Ramos (cell line): ENCODE results near the gene RACGAP1.

Experiments used
- in situ Hi-C: fragments of 300-500 bp; cut with MboI; formaldehyde crosslinking; loops from one replicate; pipeline ENCODE4 v1.14.3; 2022; ENCODE audit warnings: low sequenced_read_pairs; ENCODE audit not compliant: unreplicated experiment

RACGAP1 gene

GRCh38 chr12:50057000-50057841, 31.9 kb upstream of the RACGAP1 start, which contains the start of gene ASIC1:
Gene ASIC1, plus strand, starts transcription at chr12:50057596. Its CDS starts 1,171 bp downstream, at chr12:50058767.
- in situ Hi-C loops: loop anchor here (5.0 kb wide), 1 partner anchor 90 kb away; no protein-coding TSS in a partner anchor

- in situ Hi-C loops: loop anchor here (5.0 kb wide), 1 partner anchor 89 kb away; no protein-coding TSS in a partner anchor
These were observed 31.3 kb upstream of the RACGAP1 start for GRCh38 chr12:50056639-50056976.

- in situ Hi-C loops: loop anchor here (5.0 kb wide), 1 partner anchor 89 kb away; no protein-coding TSS in a partner anchor
These were observed 30.7 kb upstream of the RACGAP1 start for GRCh38 chr12:50055831-50056638.

- in situ Hi-C loops: no loop called here
These were observed 28.3 kb upstream of the RACGAP1 start for GRCh38 chr12:50053583-50053982.

GRCh38 chr12:50052964-50053363, 27.7 kb upstream of the RACGAP1 start:
- in situ Hi-C loops: no loop called here

GRCh38 chr12:50052544-50052943, 27.2 kb upstream of the RACGAP1 start:
- in situ Hi-C loops: no loop called here

GRCh38 chr12:50051101-50051806, 26.0 kb upstream of the RACGAP1 start:
- in situ Hi-C loops: no loop called here

GRCh38 chr12:50050410-50051098, 25.3 kb upstream of the RACGAP1 start:
- in situ Hi-C loops: no loop called here

- in situ Hi-C loops: no loop called here
These were observed 24.8 kb upstream of the RACGAP1 start for GRCh38 chr12:50050119-50050385.

- in situ Hi-C loops: no loop called here
These were observed 24.2 kb upstream of the RACGAP1 start for GRCh38 chr12:50049254-50050118.

GRCh38 chr12:50047693-50048250, 22.5 kb upstream of the RACGAP1 start:
- in situ Hi-C loops: no loop called here

- in situ Hi-C loops: no loop called here
These were observed 18.6 kb upstream of the RACGAP1 start for GRCh38 chr12:50043854-50044253.

GRCh38 chr12:50043308-50043707, 18.0 kb upstream of the RACGAP1 start:
- in situ Hi-C loops: no loop called here

GRCh38 chr12:50042693-50043092, 17.4 kb upstream of the RACGAP1 start:
- in situ Hi-C loops: no loop called here

- in situ Hi-C loops: no loop called here
These were observed 16.7 kb upstream of the RACGAP1 start for GRCh38 chr12:50041962-50042361.

- in situ Hi-C loops: no loop called here
These were observed 16.0 kb upstream of the RACGAP1 start for GRCh38 chr12:50041062-50041860.

- in situ Hi-C loops: no loop called here
These were observed 15.4 kb upstream of the RACGAP1 start for GRCh38 chr12:50040657-50041056.

GRCh38 chr12:50039151-50039835, 14.0 kb upstream of the RACGAP1 start:
- in situ Hi-C loops: no loop called here
